HEK293 (cell line): ENCODE data around the gene AQP6.

Experiments
- CTCF ChIA-PET: fragments of 350-600 bp; formaldehyde crosslinking; extraction: SDS; loops from one replicate; lab custom pipeline; 2021; ENCODE audit warnings: antibody characterized with exemption; lab: Yijun Ruan, JAX
- POLR2A ChIA-PET: fragments of 300-600 bp; formaldehyde crosslinking; extraction: SDS; loops from one replicate; lab custom pipeline; 2020; ENCODE audit warnings: antibody characterized with exemption, inconsistent platforms; lab: Yijun Ruan, JAX
- H3K27ac ChIP-seq: fragments of 200-500 bp; sonication (Bioruptor generic); 2 replicates; pipeline ENCODE4 v1.5.1; 2014; ENCODE audit warnings: low read depth, low read length, control low read depth, inconsistent platforms; ENCODE audit errors: extremely low read depth
- H3K36me3 ChIP-seq, 2 experiments: fragments of 200-500 bp in 1 of 2; sonication (Bioruptor generic) in 1 of 2; 1 replicate in 1 of 2; 2 replicates in 1 of 2; pipeline ENCODE4 v1.5.1; 2014 to 2017; ENCODE audit warnings: inconsistent platforms in 2 of 2, low read length in 2 of 2; ENCODE audit not compliant: control insufficient read depth in 2 of 2, insufficient read depth in 1 of 2
- H3K4me1 ChIP-seq: fragments of 200-500 bp; sonication (Bioruptor generic); 2 replicates; pipeline ENCODE4 v1.5.1; 2014; ENCODE audit warnings: mild to moderate bottlenecking, low read length, inconsistent platforms; ENCODE audit not compliant: control insufficient read depth, insufficient read depth
- H3K4me3 ChIP-seq: 2 replicates; pipeline ENCODE4 v1.5.1; 2011; ENCODE audit warnings: low read depth, mild to moderate bottlenecking, control low read depth, low read length, moderate library complexity
- H3K9me3 ChIP-seq: fragments of 200-500 bp; sonication (Bioruptor generic); 2 replicates; pipeline ENCODE4 v1.5.1; 2014; ENCODE audit warnings: low read depth, low read length, inconsistent platforms; ENCODE audit not compliant: control insufficient read depth, insufficient read depth
- AEBP2 ChIP-seq: fragments of 450-650 bp; formaldehyde crosslinking; IDR thresholded peaks from 2 replicates; pipeline ENCODE4 v1.5.1; 2016; ENCODE audit warnings: missing biosample characterization, missing genetic modification characterization, borderline replicate concordance
- FEZF1 ChIP-seq: fragments of 450-650 bp; formaldehyde crosslinking; IDR thresholded peaks from 2 replicates; pipeline ENCODE4 v1.5.1; 2016; ENCODE audit warnings: missing biosample characterization, missing genetic modification characterization
- GFI1B ChIP-seq: fragments of 450-650 bp; formaldehyde crosslinking; IDR thresholded peaks from 2 replicates; pipeline ENCODE4 v1.5.1; 2016; ENCODE audit warnings: missing biosample characterization, missing genetic modification characterization
- GLIS2 ChIP-seq: fragments of 450-650 bp; formaldehyde crosslinking; IDR thresholded peaks from 2 replicates; pipeline ENCODE4 v1.5.1; 2016; ENCODE audit warnings: missing biosample characterization, missing genetic modification characterization
- KLF1 ChIP-seq: fragments of 450-650 bp; formaldehyde crosslinking; IDR thresholded peaks from 2 replicates; pipeline ENCODE4 v1.5.1; 2016; ENCODE audit warnings: missing biosample characterization, missing genetic modification characterization
- MZF1 ChIP-seq: fragments of 450-650 bp; formaldehyde crosslinking; IDR thresholded peaks from 2 replicates; pipeline ENCODE4 v1.5.1; 2017; ENCODE audit warnings: missing biosample characterization, missing genetic modification characterization, borderline replicate concordance
- PRDM10 ChIP-seq: fragments of 450-650 bp; formaldehyde crosslinking; IDR thresholded peaks from 2 replicates; pipeline ENCODE4 v1.5.1; 2016; ENCODE audit warnings: missing biosample characterization, missing genetic modification characterization
- SP2 ChIP-seq: fragments of 450-650 bp; formaldehyde crosslinking; IDR thresholded peaks from 2 replicates; pipeline ENCODE4 v1.5.1; 2016; ENCODE audit warnings: missing biosample characterization, missing genetic modification characterization
- ZFP41 ChIP-seq: fragments of 450-650 bp; formaldehyde crosslinking; IDR thresholded peaks from 2 replicates; pipeline ENCODE4 v1.5.1; 2016; ENCODE audit warnings: missing biosample characterization, missing genetic modification characterization, borderline replicate concordance
- ZNF10 ChIP-seq: fragments of 450-650 bp; formaldehyde crosslinking; IDR thresholded peaks from 2 replicates; pipeline ENCODE4 v1.5.1; 2017; ENCODE audit warnings: missing biosample characterization, missing genetic modification characterization
- ZNF157 ChIP-seq: fragments of 450-650 bp; formaldehyde crosslinking; IDR thresholded peaks from 2 replicates; pipeline ENCODE4 v1.5.1; 2016; ENCODE audit warnings: missing biosample characterization, missing genetic modification characterization
- ZNF280C ChIP-seq: fragments of 450-650 bp; formaldehyde crosslinking; IDR thresholded peaks from 2 replicates; pipeline ENCODE4 v1.5.1; 2016; ENCODE audit warnings: missing biosample characterization, missing genetic modification characterization
- ZNF473 ChIP-seq: fragments of 450-650 bp; formaldehyde crosslinking; IDR thresholded peaks from 2 replicates; pipeline ENCODE4 v1.5.1; 2017; ENCODE audit warnings: missing biosample characterization, missing genetic modification characterization
- ZNF549 ChIP-seq: fragments of 450-650 bp; IDR thresholded peaks from 2 replicates; pipeline ENCODE4 v1.5.1; 2018; ENCODE audit warnings: missing biosample characterization, missing genetic modification characterization, mild to moderate bottlenecking, inconsistent platforms, moderate library complexity
- ZNF558 ChIP-seq: fragments of 450-650 bp; formaldehyde crosslinking; IDR thresholded peaks from 2 replicates; pipeline ENCODE4 v1.5.1; 2016; ENCODE audit warnings: missing biosample characterization, missing genetic modification characterization
- ZNF623 ChIP-seq: fragments of 450-650 bp; formaldehyde crosslinking; IDR thresholded peaks from 2 replicates; pipeline ENCODE4 v1.5.1; 2016; ENCODE audit warnings: missing biosample characterization, missing genetic modification characterization
- ZNF670 ChIP-seq: fragments of 450-650 bp; formaldehyde crosslinking; IDR thresholded peaks from 2 replicates; pipeline ENCODE4 v1.5.1; 2016; ENCODE audit warnings: missing biosample characterization, missing genetic modification characterization, low read depth

AQP6 gene

DNA sequence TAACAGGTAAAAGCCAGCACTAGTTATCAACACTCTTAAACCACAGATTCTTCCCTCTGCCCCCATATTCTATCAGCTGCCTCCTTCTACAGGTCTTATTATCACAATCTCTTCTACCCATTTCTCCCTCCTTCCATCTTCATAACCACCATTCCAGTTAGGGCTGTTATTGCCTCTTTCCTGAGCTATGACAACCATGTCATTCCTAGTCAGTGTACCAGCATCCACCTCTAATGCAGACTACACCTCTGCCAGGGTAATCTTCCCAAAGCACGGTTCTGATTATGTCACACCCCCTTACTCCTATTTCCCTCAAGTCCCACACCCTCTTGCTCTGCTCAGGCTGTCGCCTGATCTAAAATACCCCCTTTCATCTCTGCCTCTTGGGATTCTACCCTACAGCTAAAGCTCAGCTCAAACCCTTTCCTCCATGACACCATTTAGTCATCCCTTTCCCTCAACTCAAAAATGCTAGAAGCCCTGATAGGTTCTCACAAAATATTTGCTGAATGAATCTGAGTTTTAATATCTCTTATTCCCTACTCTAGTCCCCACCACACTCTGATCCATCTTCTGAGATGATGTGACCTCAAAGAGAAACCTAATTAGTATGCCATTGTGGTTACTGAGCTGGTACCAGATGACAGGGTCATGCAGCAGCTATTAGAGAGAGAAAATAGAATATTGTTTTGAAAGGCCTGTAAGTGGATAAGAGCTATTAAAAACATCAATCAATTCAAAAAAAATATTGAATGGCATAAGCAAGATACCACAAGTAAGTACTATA lies 40.8 kb downstream of the AQP6 start (continued):
- no peak for TF ChIP-seq GFI1B (tag by site-specific recombination)
- TF ChIP-seq ZNF623, result no peak

DNA sequence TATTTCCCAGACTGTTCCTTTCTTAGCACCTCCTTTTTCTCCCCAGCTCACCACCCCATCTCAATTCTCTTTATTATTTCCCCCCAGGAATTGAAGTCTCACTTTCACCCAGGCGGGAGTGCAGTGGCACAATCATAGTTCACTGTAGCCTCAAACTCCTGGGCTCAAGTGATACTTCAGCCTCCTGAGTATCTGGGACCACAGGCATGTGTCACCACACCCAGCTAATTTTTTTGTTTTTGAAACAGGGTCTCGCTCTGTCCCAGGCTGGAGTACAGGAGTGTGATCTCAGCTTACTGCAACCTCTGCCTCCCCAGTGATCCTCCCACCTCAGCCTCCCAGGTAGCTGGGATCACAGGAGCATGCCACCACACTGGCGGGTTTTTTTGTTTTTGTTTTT lies 41.6 kb downstream of the AQP6 start:
- Histone ChIP-seq H3K27ac (peak overlapping the region; percentile 1; the same call in 1 of the 2 replicates), H3K9me3 (no peaks in the 10 kb centered on the region), H3K36me3 (peaks cover 43 to 57% of the 10 kb centered on the region in 2 experiments), H3K4me1 (peaks cover 12% of the 10 kb centered on the region), H3K4me3 (no peak overlapping the region)
- CTCF ChIA-PET, result interaction anchor here (0.7 to 5.6 kb wide), 5 partner anchors 25 to 60 kb away, joined by 3 to 23 read pairs (median 4); no protein-coding TSS in a partner anchor
- no peak for TF ChIP-seq ZNF549 (tag by site-specific recombination)
- TF ChIP-seq AEBP2 (tag by site-specific recombination), result no peak
- TF ChIP-seq ZNF473 (tag by site-specific recombination), result no peak
- TF ChIP-seq ZNF280C (tag by site-specific recombination), result no peak
- no peak for TF ChIP-seq MZF1
- TF ChIP-seq ZFP41 (tag by site-specific recombination), result no peak
- TF ChIP-seq KLF1 (tag by site-specific recombination), result no peak
- TF ChIP-seq ZNF670 (tag by site-specific recombination), result no peak
- TF ChIP-seq ZNF10 (tag by site-specific recombination), result no peak
- no peak for TF ChIP-seq FEZF1 (tag by site-specific recombination)
- TF ChIP-seq PRDM10 (tag by site-specific recombination), result no peak
- TF ChIP-seq ZNF558 (tag by site-specific recombination), result no peak
- TF ChIP-seq ZNF157 (tag by site-specific recombination), result no peak
- no peak for TF ChIP-seq GFI1B (tag by site-specific recombination)
- no peak for TF ChIP-seq SP2 (tag by site-specific recombination)
- TF ChIP-seq GLIS2, result no peak
- POLR2A ChIA-PET, result no interaction called here
